ENCODE data around the gene ERG. TPM values are rescaled to one million over a fixed set of nuclear protein-coding genes. Genes with fewer than 3 reads are reported as not detected.

Gene ERG
- total and polyA plus RNA-seq, 2 donors (not counting 1 experiment from before 2014, with no cell fraction given): under 0.01 TPM; not detected in 1

GRCh38 chr21:38494703-38495102, 3.6 kb downstream of the ERG start:
- Histone ChIP-seq H3K4me3 (replicated peaks in 1 of 4; ENCODE audit: control extremely low read depth in 1 of 4, insufficient read depth in 1 of 4, low read depth in 3 of 4, low read length in 4 of 4) (no peak overlapping the region), H3K27me3 (ENCODE audit: control insufficient read depth, insufficient read depth, low read length) (no peaks in the 10 kb centered on the region), H3K4me2 (ENCODE audit: extremely low read depth, insufficient read depth, low read length) (no peak overlapping the region), H3K4me1 (ENCODE audit: control insufficient read depth, extremely low read depth, insufficient read depth, low read length) (no peaks in the 10 kb centered on the region), H3K27ac (ENCODE audit: insufficient read depth, low read length) (no peak overlapping the region), H3K9ac (ENCODE audit: insufficient read depth, low read length) (no peak overlapping the region), H3K36me3 (ENCODE audit: control insufficient read depth, insufficient read depth, low read length) (no peaks in the 10 kb centered on the region), H3K9me3 (ENCODE audit: control insufficient read depth, insufficient read depth, low read depth, low read length) (no peaks in the 10 kb centered on the region), H4K20me1 (ENCODE audit: control insufficient read depth, extremely low read depth, insufficient read depth, low read length) (no peaks in the 10 kb centered on the region), H3K79me2 (ENCODE audit: control insufficient read depth, insufficient read depth, low read length) (no peaks in the 10 kb centered on the region), H2AFZ (ENCODE audit: low read length) (no peak overlapping the region)
- no peak for TF ChIP-seq EZH2 (IDR thresholded peaks at IDR 0.05; ENCODE audit: low read length, missing control alignments)
- TF ChIP-seq, protein P1, sequence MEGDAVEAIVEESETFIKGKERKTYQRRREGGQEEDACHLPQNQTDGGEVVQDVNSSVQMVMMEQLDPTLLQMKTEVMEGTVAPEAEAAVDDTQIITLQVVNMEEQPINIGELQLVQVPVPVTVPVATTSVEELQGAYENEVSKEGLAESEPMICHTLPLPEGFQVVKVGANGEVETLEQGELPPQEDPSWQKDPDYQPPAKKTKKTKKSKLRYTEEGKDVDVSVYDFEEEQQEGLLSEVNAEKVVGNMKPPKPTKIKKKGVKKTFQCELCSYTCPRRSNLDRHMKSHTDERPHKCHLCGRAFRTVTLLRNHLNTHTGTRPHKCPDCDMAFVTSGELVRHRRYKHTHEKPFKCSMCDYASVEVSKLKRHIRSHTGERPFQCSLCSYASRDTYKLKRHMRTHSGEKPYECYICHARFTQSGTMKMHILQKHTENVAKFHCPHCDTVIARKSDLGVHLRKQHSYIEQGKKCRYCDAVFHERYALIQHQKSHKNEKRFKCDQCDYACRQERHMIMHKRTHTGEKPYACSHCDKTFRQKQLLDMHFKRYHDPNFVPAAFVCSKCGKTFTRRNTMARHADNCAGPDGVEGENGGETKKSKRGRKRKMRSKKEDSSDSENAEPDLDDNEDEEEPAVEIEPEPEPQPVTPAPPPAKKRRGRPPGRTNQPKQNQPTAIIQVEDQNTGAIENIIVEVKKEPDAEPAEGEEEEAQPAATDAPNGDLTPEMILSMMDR (conservative IDR thresholded peaks at IDR 0.05 in 1 of 2, IDR thresholded peaks at IDR 0.05 in 1 of 2; ENCODE audit: low read depth in 1 of 2, low read length in 2 of 2): no peak
- DNase-seq (ENCODE audit: low read depth in 2 of 2): peak in 1 of 2 donors; percentile 58

GRCh38 chr21:38494251-38494642, 4.0 kb downstream of the ERG start:
- no peaks in the 10 kb centered on the region for H3K27me3 ChIP-seq (ENCODE audit: control insufficient read depth, insufficient read depth, low read length)
- H3K36me3 ChIP-seq (ENCODE audit: control insufficient read depth, insufficient read depth, low read length): no peaks in the 10 kb centered on the region
- no peaks in the 10 kb centered on the region for H3K79me2 ChIP-seq (ENCODE audit: control insufficient read depth, insufficient read depth, low read length)
- no peaks in the 10 kb centered on the region for H4K20me1 ChIP-seq (ENCODE audit: control insufficient read depth, extremely low read depth, insufficient read depth, low read length)
- H2AFZ ChIP-seq (ENCODE audit: low read length): no peak overlapping the region
- no peak overlapping the region for H3K4me2 ChIP-seq (ENCODE audit: extremely low read depth, insufficient read depth, low read length)
- H3K4me3 ChIP-seq (replicated peaks in 1 of 4; ENCODE audit: control extremely low read depth in 1 of 4, insufficient read depth in 1 of 4, low read depth in 3 of 4, low read length in 4 of 4): no peak overlapping the region
- no peaks in the 10 kb centered on the region for H3K9me3 ChIP-seq (ENCODE audit: control insufficient read depth, insufficient read depth, low read depth, low read length)
- TF ChIP-seq, protein P1 (conservative IDR thresholded peaks at IDR 0.05 in 1 of 2, IDR thresholded peaks at IDR 0.05 in 1 of 2; ENCODE audit: low read depth in 1 of 2, low read length in 2 of 2): no peak
- TF ChIP-seq EZH2 (IDR thresholded peaks at IDR 0.05; ENCODE audit: low read length, missing control alignments): no peak
- no peak overlapping the region for H3K9ac ChIP-seq (ENCODE audit: insufficient read depth, low read length)
- no peak overlapping the region for H3K27ac ChIP-seq (ENCODE audit: insufficient read depth, low read length)
- DNase-seq (ENCODE audit: low read depth in 2 of 2): peak in 1 of 2 donors; percentile 38
- H3K4me1 ChIP-seq (ENCODE audit: control insufficient read depth, extremely low read depth, insufficient read depth, low read length): no peaks in the 10 kb centered on the region

DNA sequence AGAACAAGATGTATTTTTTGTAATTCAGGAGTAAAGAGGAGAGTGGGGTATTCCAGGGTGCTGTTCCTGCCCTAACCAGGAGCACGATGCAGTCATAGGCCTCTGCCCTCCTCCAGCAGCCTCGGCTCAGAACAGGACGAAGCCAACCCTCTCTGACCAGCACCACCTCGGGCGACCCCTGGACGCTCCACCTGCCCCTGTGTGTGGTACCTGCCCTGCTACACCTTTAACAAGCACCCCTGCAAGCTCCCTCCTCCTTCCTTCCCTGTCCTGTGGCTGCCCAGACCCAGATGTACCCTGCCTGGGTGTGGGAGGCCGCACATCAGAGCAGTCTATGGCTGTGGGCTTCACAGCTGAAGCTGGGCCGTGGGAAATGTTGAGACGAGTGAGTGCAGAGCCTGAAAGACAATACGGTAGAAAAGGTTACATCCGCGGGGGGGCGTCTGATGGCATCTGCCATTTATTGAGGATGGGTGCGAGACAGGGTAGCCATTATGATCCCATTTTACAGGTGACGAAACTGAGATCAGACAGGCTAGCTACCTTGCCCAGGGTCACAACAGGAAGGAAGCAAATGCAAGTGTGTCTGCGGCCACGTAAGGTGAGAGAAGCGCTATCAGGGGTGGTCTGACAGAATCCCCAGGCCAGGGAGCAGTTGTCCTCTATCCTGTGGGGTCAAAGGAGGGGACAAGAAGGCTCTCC, 4.6 kb downstream of the ERG start:
- no peak overlapping the region for H2AFZ ChIP-seq (ENCODE audit: low read length)
- H3K27ac ChIP-seq (ENCODE audit: insufficient read depth, low read length): no peak overlapping the region
- no peak overlapping the region for H3K4me3 ChIP-seq (replicated peaks in 1 of 4; ENCODE audit: control extremely low read depth in 1 of 4, insufficient read depth in 1 of 4, low read depth in 3 of 4, low read length in 4 of 4)
- H3K9me3 ChIP-seq (ENCODE audit: control insufficient read depth, insufficient read depth, low read depth, low read length): no peaks in the 10 kb centered on the region
- no peak overlapping the region for H3K9ac ChIP-seq (ENCODE audit: insufficient read depth, low read length)
- no peaks in the 10 kb centered on the region for H3K27me3 ChIP-seq (ENCODE audit: control insufficient read depth, insufficient read depth, low read length)
- H3K36me3 ChIP-seq (ENCODE audit: control insufficient read depth, insufficient read depth, low read length): no peaks in the 10 kb centered on the region
- no peaks in the 10 kb centered on the region for H4K20me1 ChIP-seq (ENCODE audit: control insufficient read depth, extremely low read depth, insufficient read depth, low read length)
- DNase-seq (ENCODE audit: low read depth in 2 of 2): no peak
- H3K4me2 ChIP-seq (ENCODE audit: extremely low read depth, insufficient read depth, low read length): no peak overlapping the region
- H3K4me1 ChIP-seq (ENCODE audit: control insufficient read depth, extremely low read depth, insufficient read depth, low read length): no peaks in the 10 kb centered on the region
- H3K79me2 ChIP-seq (ENCODE audit: control insufficient read depth, insufficient read depth, low read length): no peaks in the 10 kb centered on the region
- TF ChIP-seq, protein P1 (conservative IDR thresholded peaks at IDR 0.05 in 1 of 2, IDR thresholded peaks at IDR 0.05 in 1 of 2; ENCODE audit: low read depth in 1 of 2, low read length in 2 of 2): no peak
- no peak for TF ChIP-seq EZH2 (IDR thresholded peaks at IDR 0.05; ENCODE audit: low read length, missing control alignments)

All from fibroblast of lung (primary cell).